HUDEP-2 (cell line): Measurements from ENCODE around the gene ALOX15.

Experiments
- DNase-seq, 76 experiments: peaks; one replicate each; lab custom pipeline; 2025; ENCODE audit not compliant: unreplicated experiment in 76 of 76; lab: John Stamatoyannopoulos, UW

ALOX15 gene

GRCh38 chr17:4582101-4582501, 59.4 kb downstream of the ALOX15 start:
- DNase-seq, result no peak
